Stimulated activated CD4-positive, alpha-beta T cell treated with anti-CD3 and anti-CD28 coated beads, Interleukin-15, amount 100 ng/mL, for 1 hour (primary cell): Measurements from ENCODE around the gene SPTAN1.
A peak's percentile ranks its signal among the peaks of the same experiment; 100 is the strongest.
"Not testable (repeated sequence)": the region's sequence is repeated elsewhere in the genome, so short reads cannot be mapped to it uniquely, and the experiment has no call there.

Experiments
- DNase-seq, 2 donors: peaks; one replicate each; pipeline ENCODE4 v3.0.0-alpha.2; 2020; ENCODE audit warnings: low read depth in 1 of 2, low spot score in 1 of 2

Gene SPTAN1

DNA sequence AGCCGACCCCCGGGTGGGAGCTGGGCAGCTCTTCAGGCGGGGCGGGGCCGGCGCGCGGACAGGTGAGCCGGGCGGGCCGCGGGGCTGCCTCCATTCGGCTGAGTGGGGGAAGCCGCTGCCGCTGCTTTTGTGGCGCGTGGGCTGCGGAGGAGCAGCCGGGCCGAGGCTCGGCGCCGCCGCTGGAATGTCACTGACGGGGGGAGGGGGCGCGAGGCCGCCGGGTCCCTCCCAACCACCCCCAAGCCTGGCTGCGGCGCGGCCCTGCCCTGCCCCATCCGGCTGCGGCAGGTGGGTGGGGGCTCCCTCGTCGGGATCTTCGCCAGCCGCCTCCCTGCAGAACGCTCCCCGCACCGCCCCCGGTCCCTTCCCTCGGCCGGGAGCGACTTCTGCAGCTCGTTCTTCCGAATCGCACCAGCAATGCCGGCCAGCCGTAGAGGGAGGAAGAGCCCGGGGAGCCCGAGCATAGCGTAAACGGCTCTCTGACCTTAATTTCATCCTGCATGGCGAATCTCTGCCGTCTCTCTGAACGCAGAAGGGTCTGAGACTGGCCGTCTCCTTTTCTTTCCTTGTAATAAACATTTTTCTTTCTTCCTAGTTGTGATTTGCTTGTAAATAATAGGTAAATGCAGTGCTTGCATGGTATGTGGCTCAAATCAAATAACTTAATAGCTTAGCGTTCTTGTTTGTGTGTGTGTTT lies 505 bp downstream of the SPTAN1 start:
- DNase-seq: peak; percentile 34 to 42

DNA sequence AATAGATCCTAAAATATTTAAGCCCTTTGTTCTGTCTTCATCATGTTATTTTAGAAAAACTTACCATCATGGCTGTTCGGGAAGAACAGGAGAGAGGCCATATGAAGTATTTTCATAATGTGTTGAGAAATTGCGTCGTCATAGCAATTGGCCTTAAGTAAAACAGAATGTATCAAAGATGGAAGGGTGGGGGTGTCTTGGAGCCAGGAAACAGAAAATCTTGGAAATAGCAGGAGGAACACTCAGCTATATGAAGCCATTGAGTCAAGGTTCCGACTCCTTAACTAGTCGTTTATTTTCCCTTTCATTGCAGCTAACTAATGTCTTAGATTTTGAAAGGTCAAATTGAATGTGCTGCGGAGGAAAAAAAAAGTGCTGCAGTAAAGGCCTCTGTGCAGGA lies 1.3 kb downstream of the SPTAN1 start:
- DNase-seq: no peak

DNA sequence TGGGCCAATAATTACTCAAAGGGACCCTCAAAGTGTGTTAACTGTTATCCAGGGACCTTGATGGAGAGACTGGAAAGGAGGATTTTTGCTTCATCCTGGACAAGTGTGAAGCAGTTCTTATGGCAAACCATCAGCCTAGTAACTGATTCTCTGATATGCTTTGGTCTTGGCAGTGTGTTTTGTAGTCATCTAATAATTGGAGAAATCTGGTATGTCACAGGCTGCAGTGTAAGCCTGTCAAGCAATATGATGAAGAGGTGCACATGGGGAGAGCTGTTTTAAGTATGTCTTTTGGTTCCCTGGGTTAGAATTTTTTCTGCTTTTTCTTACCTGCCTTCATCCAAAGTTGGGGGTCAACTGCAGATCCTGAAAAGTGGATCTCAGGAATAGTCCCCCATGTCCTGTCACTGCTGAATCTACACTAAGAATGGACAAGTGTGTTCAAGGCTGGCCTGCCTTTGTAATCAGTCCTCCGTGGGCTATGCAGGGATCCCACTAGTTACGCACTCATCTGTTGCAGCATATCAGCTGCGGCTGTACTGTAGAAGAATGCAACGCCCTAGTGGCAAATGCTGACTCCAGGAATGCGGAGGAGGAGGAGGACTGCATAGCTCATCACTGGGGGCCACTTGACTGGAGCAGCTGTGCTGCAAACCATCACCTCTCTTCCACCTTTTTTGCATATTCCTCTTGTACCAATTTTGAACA lies 1.9 kb downstream of the SPTAN1 start:
- peak in 1 of 2 donors; percentile 13 for DNase-seq

DNA sequence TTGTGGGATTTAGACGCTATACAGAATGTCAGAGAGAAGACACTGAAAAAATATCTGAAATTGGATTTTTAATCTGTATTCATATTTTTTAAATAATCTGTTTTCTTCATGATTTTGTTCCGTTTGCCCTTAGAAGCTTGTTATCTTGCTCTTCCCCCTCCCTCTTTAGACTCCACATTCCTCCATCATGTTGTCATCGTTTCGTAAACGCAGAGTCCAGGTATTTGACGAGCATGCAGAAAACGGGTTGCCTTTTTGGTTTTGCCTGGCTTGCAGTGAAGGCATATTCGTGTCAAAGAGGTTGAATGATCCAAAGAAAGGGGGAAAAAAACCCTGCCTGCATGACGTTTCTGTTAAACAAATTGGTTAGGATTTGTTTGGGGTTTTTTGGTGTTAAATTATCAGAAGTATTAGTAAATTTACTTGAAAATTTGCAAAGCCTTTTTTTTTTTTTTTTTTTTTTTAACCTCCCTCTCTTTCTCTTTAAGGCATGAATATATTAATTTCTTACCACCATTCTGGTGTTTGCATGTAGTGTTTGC lies 2.9 kb downstream of the SPTAN1 start:
- DNase-seq: no peak

DNA sequence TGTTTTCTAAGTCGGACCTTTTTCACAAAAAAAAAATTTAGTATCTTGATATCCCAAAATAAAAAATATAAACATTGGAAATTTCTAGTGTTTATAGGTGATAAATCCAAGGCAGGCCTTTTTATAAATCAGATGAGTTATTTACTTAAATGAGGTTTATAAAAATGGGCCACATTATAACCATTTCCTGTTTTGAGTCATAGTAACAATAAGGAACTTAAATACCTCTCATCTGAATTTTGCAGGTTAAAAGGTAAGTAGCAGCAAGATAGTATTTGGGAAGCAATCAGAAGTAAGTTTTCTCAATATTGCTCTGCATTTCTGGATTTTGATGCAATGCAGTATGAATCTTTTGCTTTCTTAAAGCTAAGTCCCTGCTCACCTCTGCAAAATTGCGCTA lies 3.9 kb downstream of the SPTAN1 start:
- no peak for DNase-seq

DNA sequence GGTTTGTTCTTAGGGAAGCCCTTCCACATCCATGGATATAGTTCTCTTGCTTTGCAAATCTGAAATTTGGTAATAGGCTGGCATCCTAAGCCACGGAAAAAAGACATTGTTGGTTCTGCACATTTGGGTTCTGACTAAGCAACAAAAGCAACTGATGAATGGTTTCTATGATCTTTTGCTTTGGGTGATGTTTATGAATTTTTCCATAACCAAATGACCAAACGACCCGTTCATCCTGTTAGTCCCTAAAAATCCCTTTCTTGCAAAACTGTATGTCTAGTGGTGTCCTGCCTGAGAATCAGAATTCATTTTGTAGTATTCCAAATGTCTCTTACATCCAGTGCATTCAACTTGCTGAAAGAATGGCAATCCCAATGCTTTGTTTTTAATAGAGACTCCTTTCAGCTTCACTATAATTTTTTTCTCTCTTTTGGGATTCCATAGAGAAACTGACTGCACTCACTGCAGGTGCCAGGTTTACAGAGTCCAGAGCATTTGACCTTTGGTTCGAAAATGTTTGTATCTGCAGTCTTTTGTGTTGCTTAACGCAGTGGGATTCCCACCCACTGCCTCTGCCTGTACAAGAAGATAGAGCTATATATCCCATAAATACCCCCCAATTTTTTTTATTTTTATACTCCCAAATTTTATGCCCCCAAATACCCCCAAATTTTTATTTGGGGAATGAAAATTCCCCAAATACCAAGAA lies 4.7 kb downstream of the SPTAN1 start:
- no peak for DNase-seq

DNA sequence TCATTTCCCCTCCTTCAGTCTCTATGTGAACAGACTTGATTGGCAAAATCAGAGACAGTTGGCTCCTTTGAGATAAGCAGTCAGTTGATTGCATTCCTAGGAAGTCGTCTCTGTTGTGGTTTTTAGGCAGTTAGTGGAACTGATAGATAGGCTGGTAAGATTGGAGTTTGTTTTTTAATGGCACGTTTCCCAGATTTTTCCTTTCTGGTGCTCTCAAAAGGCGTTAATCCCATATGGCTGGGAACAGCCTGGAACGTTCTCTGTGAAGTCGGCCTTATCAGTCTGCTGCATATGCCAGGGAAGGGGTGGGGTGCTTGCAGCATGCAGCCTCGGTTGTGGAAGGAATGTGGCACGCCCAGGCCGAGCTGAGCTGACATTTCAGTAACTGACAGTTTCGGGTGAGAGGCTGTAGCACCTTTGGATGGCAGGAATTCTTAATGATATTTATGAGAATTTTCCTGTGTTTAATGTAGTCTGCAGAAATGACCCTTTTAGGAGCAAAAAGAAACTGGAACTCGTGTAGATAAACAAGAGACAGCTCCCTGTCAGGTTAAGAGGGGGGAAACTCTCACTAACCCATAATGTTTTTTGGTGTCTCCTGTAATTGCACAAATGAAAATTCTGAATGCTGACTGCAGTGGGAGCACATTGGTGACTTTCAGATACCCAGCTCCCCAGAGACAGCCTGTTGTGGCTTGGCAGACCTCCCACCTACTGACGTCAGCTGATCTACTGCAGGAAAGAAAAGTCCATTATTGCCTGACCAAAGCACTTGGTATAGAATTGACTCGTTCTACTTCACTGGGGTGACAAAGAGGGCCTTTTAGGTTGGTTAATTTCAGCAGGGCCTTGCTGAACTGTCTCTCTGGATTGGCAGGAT lies 6.3 kb downstream of the SPTAN1 start:
- no peak for DNase-seq

DNA sequence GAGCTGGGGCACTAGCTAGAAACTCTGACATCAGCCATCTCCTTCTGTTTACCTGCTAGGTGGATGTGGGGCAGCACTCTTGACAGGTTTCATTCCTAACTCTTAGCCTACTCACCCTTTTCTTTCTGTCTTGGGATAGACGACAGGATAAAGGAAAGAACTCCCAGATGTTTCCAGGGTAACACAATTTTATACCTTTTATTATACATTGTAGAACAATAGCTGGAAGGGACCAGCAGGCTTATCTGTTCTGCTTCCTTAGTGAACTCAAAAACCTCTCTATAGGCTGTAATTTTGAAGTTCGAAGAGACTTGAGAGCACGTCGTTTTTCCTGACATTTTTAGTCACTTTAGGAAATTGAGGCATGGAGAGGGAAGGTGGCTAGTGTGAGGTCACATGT lies 13.2 kb downstream of the SPTAN1 start:
- DNase-seq: no peak

DNA sequence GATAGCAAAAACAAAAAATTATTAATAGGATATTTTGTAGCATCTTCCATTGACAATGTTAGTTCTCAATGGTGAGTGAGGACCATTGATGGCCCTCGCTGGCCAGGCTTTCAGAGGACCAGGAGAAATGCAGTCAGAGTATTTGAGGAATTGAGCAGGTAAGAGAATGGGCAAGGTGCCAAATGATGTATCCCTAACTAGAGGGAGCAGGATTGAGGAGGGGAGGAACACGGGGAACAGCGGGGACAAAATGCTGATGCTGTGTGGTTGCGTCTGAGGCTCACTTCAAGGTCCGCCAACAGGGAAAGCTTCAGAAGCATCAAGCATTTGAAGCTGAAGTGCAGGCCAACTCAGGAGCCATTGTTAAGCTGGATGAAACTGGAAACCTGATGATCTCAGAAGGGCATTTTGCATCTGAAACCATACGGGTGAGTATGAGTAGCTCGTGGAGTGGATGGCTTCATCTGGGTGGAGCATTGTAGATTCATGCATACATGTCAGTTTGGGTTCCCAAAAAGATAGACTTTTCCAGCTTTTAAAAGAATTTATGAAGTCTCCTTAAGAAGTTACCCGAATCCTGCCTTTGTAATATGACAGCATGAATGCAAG lies 16.2 kb downstream of the SPTAN1 start:
- DNase-seq: no peak

DNA sequence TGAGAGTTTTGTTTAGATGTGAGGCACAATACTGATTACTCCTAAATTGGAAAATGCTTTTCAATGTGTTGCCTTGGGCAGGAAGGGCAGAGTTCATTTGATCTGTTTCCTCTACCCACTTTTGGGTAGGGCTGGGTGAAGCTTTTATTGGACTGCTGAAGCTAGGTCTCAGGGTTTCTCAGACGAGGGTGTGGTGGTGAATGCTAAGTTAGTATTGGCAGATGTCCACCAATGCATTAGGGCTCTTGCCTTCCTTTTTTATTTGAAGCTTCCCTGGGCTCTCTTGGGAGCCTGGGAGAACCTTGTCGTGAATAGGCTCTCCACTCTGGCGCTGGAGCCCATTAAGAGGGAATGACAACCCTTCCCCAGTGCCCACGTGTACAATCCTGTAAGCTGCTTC lies 23.1 kb downstream of the SPTAN1 start:
- DNase-seq: no peak

DNA sequence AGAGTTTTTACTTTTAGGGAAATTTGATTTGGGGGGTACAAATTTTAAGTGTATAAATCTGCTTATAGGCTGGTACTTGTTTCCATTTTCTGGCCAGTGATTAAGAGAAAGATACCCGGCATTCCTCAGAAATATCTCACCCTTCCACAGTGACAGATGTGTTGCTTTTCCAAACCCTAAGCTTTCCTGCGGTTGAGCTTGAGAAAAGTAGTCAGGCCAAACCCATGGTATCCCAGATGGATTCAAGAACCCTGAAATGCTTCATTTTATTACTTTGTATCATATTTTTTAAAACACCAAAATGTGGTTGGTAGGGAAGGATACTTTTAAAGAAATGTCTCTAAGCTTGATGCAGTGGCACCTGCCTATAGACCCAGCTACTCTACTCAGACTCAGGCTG lies 23.5 kb downstream of the SPTAN1 start:
- no peak for DNase-seq

DNA sequence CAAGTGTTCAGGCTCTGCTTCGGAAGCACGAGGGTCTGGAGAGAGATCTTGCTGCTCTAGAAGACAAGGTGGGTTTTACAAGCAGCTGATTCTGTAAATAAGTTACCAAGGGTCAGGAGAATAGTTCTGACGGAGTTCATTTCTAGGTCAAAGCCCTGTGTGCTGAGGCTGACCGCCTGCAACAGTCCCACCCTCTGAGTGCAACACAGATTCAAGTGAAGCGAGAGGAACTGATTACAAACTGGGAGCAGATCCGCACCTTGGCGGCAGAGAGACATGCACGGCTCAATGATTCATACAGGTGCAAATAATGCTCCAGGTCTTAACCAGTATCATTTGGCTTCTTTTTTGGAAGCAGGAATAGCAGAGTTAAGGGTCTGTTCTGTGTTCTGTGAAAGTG lies 24.8 kb downstream of the SPTAN1 start:
- DNase-seq: no peak

DNA sequence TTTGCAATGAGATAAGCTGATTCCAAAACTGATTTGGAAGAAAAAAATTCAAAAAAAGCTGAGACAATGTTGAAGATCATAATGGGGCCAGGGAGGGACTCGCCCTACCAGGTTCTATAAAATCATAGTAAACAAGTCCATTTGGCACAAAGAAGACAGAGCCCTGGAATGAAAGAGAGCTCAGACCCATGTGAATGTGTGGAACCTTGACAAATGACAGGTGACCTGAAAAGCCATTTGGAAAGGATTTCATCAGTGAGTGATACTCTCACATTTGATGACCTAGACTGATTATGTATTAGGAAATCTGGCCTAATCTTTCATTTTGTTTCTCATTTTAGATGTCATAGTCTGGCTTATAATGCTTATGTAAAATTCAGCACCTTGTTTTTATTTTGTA lies 26.8 kb downstream of the SPTAN1 start:
- no peak for DNase-seq

DNA sequence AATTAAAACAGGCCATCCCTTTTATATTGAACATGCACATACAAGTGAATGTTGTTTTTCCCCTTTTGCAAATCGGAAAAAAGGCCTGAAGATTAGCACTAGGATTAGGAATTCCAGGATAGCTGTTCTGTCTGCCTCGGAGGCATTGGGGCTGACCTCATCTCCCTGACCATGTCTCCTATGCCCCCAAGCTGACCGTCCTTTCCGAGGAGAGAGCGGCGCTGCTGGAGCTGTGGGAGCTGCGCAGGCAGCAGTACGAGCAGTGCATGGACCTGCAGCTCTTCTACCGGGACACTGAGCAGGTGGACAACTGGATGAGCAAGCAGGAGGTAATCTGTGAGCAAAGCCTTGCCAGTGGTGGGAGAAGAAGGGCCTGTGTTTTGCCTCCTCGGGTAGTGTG lies 28.3 kb downstream of the SPTAN1 start:
- no peak for DNase-seq

DNA sequence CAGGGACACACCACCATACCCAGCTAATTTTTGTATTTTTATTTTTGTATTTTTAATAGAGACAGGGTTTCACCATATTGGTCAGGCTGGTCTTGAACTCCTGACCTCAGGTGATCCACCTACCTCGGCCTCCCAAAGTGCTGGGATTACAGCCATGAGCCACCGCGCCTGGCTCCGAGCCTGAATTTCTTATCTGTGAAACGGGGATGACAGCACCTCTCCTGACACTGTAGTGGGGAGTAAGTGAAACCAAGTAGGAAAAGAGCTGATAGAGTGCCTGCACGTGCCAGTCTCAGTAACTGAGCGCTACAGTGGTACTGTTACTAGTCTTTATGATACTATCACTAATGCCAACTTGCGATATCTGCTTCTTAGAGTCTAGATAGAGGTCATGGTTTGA lies 32.8 kb downstream of the SPTAN1 start:
- DNase-seq: not testable (repeated sequence)

DNA sequence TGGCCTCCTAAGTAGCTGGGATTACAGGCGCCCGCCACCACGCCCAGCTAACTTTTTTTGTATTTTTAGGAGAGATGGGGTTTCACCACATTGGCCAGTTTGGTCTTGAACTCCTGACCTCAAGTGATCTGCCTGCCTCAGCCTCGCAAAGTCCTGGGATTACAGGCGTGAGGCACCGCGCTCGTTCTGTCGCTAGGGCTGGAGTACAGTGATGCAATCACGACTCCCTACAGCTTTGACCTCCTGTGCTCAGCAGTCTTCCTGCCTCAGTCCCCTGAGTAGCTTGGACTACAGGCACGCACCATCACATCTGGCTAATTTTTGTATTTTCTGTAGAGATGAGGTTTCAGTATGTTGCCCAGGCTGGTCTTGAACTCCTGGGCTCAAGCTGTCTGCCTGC lies 34.5 kb downstream of the SPTAN1 start:
- not testable (repeated sequence) for DNase-seq

DNA sequence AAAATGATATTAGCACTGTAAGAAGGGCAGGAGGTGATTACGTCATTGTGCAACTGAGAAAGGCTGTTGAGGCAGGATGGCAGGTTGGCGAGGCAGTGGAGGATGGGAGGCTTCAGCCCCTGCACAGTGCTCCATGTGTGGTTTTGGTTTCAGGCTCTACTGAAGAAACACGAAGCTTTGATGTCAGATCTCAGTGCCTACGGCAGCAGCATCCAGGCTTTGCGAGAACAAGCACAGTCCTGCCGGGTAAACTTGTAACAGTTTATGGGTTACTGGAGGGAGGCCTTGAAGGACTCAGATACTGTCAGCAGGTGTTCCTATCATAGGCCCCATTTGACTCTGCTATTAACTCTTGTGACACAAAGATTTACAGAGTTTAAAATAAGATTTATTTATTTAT lies 35.1 kb downstream of the SPTAN1 start:
- DNase-seq: peak in 1 of 2 donors; percentile 12

DNA sequence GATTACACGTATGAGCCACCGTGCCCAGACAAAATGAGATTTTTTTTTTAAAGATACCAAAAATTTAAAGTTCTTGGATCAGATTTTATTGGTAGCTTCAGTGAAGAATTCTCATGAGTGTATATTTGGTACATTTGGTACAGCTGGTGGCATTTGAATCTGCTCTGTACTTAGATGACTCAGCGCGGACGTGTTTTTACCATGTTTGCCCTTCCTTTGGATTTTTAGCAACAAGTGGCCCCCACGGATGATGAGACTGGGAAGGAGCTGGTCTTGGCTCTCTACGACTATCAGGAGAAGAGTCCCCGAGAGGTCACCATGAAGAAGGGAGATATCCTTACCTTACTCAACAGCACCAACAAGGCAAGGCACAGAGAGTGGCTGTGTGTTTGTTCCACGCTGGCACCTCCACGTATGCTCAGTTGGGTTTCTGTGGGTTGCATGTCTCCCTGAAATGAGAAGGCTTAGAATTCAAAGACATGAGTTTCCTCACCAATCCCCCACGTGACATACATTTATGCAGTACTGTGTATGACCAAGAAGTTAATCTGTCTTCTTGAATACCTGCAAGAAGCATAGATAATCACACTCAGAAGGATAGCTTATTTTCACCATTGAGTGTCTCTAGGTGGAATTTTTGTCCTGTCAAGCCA lies 36.3 kb downstream of the SPTAN1 start:
- DNase-seq: no peak

DNA sequence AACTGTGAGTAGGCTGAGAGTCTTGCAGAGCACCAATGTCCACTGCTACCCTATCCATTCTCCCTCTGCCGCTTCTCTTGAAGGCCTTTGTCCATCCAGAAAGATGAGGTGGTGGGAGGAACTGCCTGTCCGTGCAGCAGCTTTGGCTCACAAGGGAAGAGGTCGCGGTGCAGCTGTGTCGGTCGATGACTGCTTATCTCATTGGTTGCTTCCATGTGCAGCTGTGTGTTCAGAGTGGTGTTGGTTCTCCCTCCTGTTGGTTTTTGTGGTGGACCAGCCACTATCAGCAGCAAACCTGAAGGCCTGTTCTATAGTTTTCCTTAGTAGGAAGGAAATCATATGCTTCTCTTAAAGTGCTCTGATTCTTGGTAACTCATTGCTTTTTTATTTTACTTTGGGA lies 40.7 kb downstream of the SPTAN1 start:
- DNase-seq: no peak

DNA sequence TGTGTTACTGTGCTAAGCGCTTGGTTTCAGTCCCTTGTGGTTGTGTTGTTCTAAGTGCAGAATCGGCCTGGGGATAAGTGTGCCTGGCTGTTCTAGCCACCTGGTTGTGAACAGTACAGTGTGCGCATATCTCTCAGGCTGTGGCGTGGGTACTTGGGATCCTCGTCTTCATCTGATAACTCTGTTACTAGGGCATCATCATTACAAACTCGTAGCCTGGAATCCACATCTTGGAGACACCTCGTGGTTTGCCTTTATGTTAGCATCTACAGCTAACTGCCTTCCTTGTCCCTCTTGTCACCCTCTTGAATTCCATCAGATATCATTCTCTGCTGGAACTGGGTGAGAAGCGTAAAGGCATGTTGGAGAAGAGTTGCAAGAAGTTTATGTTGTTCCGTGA lies 41.5 kb downstream of the SPTAN1 start:
- DNase-seq: no peak
